ENCODE results near the gene ALPK3. TPM values are rescaled to one million over a fixed set of nuclear protein-coding genes. Genes with fewer than 3 reads are reported as not detected.
"Not testable (repeated sequence)": the region's sequence is repeated elsewhere in the genome, so short reads cannot be mapped to it uniquely, and the experiment has no call there.

Gene ALPK3
- total RNA-seq, 1 experiment from 2014 or later: 2.0 TPM

DNA sequence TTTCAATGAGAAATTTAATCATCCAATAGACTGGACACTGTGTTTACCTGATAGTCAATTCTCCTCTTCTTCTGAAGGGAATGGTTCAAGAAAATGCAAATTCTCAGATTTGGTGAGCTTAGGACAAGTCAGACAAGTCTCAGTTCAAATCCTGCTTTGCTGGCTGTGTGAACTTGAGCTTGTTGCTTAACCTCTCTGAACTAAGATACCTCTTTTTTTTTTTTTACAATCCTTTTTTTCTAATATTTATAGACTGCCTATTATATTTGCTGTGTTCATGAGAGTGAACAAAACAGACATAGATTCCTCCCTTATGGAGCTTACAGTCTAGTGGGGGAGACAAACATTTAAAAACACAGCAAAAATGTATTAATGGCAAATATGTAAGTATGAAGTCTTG is 59.1 kb downstream of the ALPK3 start:
- Histone ChIP-seq H3K27me3 (ENCODE audit: insufficient read depth, low read length) (no peaks in the 10 kb centered on the region), H3K4me2 (ENCODE audit: low read length) (no peak overlapping the region), H3K4me1 (ENCODE audit: control insufficient read depth in 1 of 2, insufficient read depth in 2 of 2, low read length in 2 of 2) (peaks cover 0 to 9% of the 10 kb centered on the region in 2 experiments; a peak in 3 of 4 replicates), H3K27ac (ENCODE audit: low read depth, low read length) (no peak overlapping the region), H3K79me2 (ENCODE audit: insufficient read depth, low read length) (no peaks in the 10 kb centered on the region), H4K20me1 (ENCODE audit: insufficient read depth) (no peaks in the 10 kb centered on the region), H3K9ac (ENCODE audit: low read length) (no peak overlapping the region), H3K36me3 (ENCODE audit: control insufficient read depth in 1 of 2, insufficient read depth in 2 of 2, low read length in 2 of 2) (no peaks in the 10 kb centered on the region), H3K4me3 (replicated peaks in 1 of 2; ENCODE audit: low read depth in 1 of 2, low read length in 2 of 2) (no peak overlapping the region), H2AFZ (ENCODE audit: low read depth, low read length, poor library complexity, severe bottlenecking) (no peak overlapping the region), H3K9me2 (ENCODE audit: insufficient read depth) (no peaks in the 10 kb centered on the region), H3K9me3 (ENCODE audit: control insufficient read depth in 1 of 2, insufficient read depth in 1 of 2, low read depth in 1 of 2, low read length in 2 of 2) (no peaks in the 10 kb centered on the region)
- POLR2A ChIA-PET: no interaction called here
- no peak for DNase-seq (ENCODE audit: low read depth, low spot score)
- TF ChIP-seq, protein P1, sequence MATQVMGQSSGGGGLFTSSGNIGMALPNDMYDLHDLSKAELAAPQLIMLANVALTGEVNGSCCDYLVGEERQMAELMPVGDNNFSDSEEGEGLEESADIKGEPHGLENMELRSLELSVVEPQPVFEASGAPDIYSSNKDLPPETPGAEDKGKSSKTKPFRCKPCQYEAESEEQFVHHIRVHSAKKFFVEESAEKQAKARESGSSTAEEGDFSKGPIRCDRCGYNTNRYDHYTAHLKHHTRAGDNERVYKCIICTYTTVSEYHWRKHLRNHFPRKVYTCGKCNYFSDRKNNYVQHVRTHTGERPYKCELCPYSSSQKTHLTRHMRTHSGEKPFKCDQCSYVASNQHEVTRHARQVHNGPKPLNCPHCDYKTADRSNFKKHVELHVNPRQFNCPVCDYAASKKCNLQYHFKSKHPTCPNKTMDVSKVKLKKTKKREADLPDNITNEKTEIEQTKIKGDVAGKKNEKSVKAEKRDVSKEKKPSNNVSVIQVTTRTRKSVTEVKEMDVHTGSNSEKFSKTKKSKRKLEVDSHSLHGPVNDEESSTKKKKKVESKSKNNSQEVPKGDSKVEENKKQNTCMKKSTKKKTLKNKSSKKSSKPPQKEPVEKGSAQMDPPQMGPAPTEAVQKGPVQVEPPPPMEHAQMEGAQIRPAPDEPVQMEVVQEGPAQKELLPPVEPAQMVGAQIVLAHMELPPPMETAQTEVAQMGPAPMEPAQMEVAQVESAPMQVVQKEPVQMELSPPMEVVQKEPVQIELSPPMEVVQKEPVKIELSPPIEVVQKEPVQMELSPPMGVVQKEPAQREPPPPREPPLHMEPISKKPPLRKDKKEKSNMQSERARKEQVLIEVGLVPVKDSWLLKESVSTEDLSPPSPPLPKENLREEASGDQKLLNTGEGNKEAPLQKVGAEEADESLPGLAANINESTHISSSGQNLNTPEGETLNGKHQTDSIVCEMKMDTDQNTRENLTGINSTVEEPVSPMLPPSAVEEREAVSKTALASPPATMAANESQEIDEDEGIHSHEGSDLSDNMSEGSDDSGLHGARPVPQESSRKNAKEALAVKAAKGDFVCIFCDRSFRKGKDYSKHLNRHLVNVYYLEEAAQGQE (IDR thresholded peaks at IDR 0.05; ENCODE audit: low read depth): no peak
- no peak for TF ChIP-seq TCF7L2 (IDR thresholded peaks at IDR 0.05; ENCODE audit: borderline replicate concordance, extremely low read depth, insufficient read depth, insufficient read length)
- TF ChIP-seq ZFX (IDR thresholded peaks at IDR 0.05): no peak
- TF ChIP-seq FOSL1 (IDR thresholded peaks at IDR 0.05; ENCODE audit: low read depth): no peak
- TF ChIP-seq, protein P2, sequence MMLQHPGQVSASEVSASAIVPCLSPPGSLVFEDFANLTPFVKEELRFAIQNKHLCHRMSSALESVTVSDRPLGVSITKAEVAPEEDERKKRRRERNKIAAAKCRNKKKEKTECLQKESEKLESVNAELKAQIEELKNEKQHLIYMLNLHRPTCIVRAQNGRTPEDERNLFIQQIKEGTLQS (IDR thresholded peaks at IDR 0.05): no peak
- no peak for ATAC-seq
- CTCF ChIA-PET: no interaction called here
- no TSS peak for BruUV-seq (replicated peaks)
- intact Hi-C loops (cut with micrococcal nuclease): no loop called here
- RAD21 ChIA-PET (ENCODE audit: low non-redundant PET in 1 of 2, low total read pairs in 2 of 2, uncharacterized antibody in 2 of 2, unreplicated experiment in 2 of 2): no interaction called here

DNA sequence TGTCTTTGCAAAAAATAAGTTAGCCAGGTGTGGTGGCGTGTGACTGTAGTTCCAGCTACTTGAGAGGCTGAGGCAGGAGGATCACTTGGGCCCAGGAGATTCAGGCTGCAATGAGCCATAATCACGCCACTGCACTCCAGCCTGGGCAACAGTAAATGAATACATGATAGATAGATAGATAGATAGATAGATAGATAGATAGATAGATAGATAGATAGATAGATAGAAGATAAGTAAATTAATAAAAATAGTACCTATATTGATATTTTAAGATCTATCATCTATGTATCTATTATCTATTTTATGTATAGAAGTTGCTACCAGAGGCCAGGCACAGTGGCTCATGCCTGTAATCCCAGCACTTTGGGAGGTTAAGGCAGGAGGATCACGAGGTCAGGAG is 60.5 kb downstream of the ALPK3 start:
- H3K36me3 ChIP-seq (ENCODE audit: control insufficient read depth in 1 of 2, insufficient read depth in 2 of 2, low read length in 2 of 2); H3K9ac ChIP-seq (ENCODE audit: low read length); H3K4me3 ChIP-seq (replicated peaks in 1 of 2; ENCODE audit: low read depth in 1 of 2, low read length in 2 of 2); H3K9me3 ChIP-seq (ENCODE audit: control insufficient read depth in 1 of 2, insufficient read depth in 1 of 2, low read depth in 1 of 2, low read length in 2 of 2); ATAC-seq; H3K79me2 ChIP-seq (ENCODE audit: insufficient read depth, low read length); H3K4me1 ChIP-seq (ENCODE audit: control insufficient read depth in 1 of 2, insufficient read depth in 2 of 2, low read length in 2 of 2); H3K4me2 ChIP-seq (ENCODE audit: low read length); DNase-seq (ENCODE audit: low read depth, low spot score); H3K27ac ChIP-seq (ENCODE audit: low read depth, low read length); H2AFZ ChIP-seq (ENCODE audit: low read depth, low read length, poor library complexity, severe bottlenecking); H4K20me1 ChIP-seq (ENCODE audit: insufficient read depth); H3K9me2 ChIP-seq (ENCODE audit: insufficient read depth); BruUV-seq (replicated peaks); H3K27me3 ChIP-seq (ENCODE audit: insufficient read depth, low read length): not testable (repeated sequence)
- ChIA-PET CTCF (interaction anchor here (0.7 to 1.9 kb wide), 15 partner anchors 8 to 224 kb away, joined by 3 to 9 read pairs (median 5); partner anchors contain the start of gene WDR73), RAD21 (ENCODE audit: low non-redundant PET in 1 of 2, low total read pairs in 2 of 2, uncharacterized antibody in 2 of 2, unreplicated experiment in 2 of 2) (interaction anchor here (0.6 to 0.9 kb wide), 3 partner anchors 7 to 60 kb away, joined by 3 to 4 read pairs (median 3); no protein-coding TSS in a partner anchor), POLR2A (interaction anchor here (1.0 to 1.2 kb wide), 2 partner anchors 162 to 279 kb away, joined by 3 read pairs; partner anchors contain the start of gene SEC11A)
- intact Hi-C loops (cut with micrococcal nuclease): loop anchor here (1.0 to 2.0 kb wide), 4 partner anchors 33 to 279 kb away; partner anchors contain the start of gene WDR73
